ENCODE data around the gene ICAM5.

The ICAM5 gene

GRCh38 chr19:10277795-10278589, 11.8 kb upstream of the ICAM5 start:
- TF ChIP-seq, protein P1, sequence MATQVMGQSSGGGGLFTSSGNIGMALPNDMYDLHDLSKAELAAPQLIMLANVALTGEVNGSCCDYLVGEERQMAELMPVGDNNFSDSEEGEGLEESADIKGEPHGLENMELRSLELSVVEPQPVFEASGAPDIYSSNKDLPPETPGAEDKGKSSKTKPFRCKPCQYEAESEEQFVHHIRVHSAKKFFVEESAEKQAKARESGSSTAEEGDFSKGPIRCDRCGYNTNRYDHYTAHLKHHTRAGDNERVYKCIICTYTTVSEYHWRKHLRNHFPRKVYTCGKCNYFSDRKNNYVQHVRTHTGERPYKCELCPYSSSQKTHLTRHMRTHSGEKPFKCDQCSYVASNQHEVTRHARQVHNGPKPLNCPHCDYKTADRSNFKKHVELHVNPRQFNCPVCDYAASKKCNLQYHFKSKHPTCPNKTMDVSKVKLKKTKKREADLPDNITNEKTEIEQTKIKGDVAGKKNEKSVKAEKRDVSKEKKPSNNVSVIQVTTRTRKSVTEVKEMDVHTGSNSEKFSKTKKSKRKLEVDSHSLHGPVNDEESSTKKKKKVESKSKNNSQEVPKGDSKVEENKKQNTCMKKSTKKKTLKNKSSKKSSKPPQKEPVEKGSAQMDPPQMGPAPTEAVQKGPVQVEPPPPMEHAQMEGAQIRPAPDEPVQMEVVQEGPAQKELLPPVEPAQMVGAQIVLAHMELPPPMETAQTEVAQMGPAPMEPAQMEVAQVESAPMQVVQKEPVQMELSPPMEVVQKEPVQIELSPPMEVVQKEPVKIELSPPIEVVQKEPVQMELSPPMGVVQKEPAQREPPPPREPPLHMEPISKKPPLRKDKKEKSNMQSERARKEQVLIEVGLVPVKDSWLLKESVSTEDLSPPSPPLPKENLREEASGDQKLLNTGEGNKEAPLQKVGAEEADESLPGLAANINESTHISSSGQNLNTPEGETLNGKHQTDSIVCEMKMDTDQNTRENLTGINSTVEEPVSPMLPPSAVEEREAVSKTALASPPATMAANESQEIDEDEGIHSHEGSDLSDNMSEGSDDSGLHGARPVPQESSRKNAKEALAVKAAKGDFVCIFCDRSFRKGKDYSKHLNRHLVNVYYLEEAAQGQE (IDR thresholded peaks at IDR 0.05; ENCODE audit: insufficient read depth in 1 of 2, low read depth in 2 of 2, low read length in 2 of 2), result no peak
- TF ChIP-seq FOXP2 (optimal IDR thresholded peaks at IDR 0.05; ENCODE audit: borderline replicate concordance, extremely low read depth, extremely low read length, insufficient read depth) (no peak), TAF1 (IDR thresholded peaks at IDR 0.05; ENCODE audit: borderline replicate concordance, insufficient read depth, low read length) (no peak), POLR2AphosphoS5 (IDR thresholded peaks at IDR 0.05; ENCODE audit: low read depth, low read length) (no peak), SIN3A (IDR thresholded peaks at IDR 0.05; ENCODE audit: borderline replicate concordance, insufficient read depth, low read length) (no peak)

GRCh38 chr19:10278935-10279334, 10.8 kb upstream of the ICAM5 start:
- TF ChIP-seq, protein P1 (IDR thresholded peaks at IDR 0.05; ENCODE audit: insufficient read depth in 1 of 2, low read depth in 2 of 2, low read length in 2 of 2), result no peak
- TF ChIP-seq POLR2AphosphoS5 (IDR thresholded peaks at IDR 0.05; ENCODE audit: low read depth, low read length) (no peak), SIN3A (IDR thresholded peaks at IDR 0.05; ENCODE audit: borderline replicate concordance, insufficient read depth, low read length) (no peak), TAF1 (IDR thresholded peaks at IDR 0.05; ENCODE audit: borderline replicate concordance, insufficient read depth, low read length) (no peak), FOXP2 (optimal IDR thresholded peaks at IDR 0.05; ENCODE audit: borderline replicate concordance, extremely low read depth, extremely low read length, insufficient read depth) (no peak)

GRCh38 chr19:10279737-10280442, 9.9 kb upstream of the ICAM5 start:
- TF ChIP-seq SIN3A (IDR thresholded peaks at IDR 0.05; ENCODE audit: borderline replicate concordance, insufficient read depth, low read length) (no peak), POLR2AphosphoS5 (IDR thresholded peaks at IDR 0.05; ENCODE audit: low read depth, low read length) (no peak), TAF1 (IDR thresholded peaks at IDR 0.05; ENCODE audit: borderline replicate concordance, insufficient read depth, low read length) (no peak), FOXP2 (optimal IDR thresholded peaks at IDR 0.05; ENCODE audit: borderline replicate concordance, extremely low read depth, extremely low read length, insufficient read depth) (no peak)
- TF ChIP-seq, protein P1 (IDR thresholded peaks at IDR 0.05; ENCODE audit: insufficient read depth in 1 of 2, low read depth in 2 of 2, low read length in 2 of 2), result no peak

- TF ChIP-seq, protein P1 (IDR thresholded peaks at IDR 0.05; ENCODE audit: insufficient read depth in 1 of 2, low read depth in 2 of 2, low read length in 2 of 2), result no peak
- TF ChIP-seq TAF1 (IDR thresholded peaks at IDR 0.05; ENCODE audit: borderline replicate concordance, insufficient read depth, low read length) (no peak), FOXP2 (optimal IDR thresholded peaks at IDR 0.05; ENCODE audit: borderline replicate concordance, extremely low read depth, extremely low read length, insufficient read depth) (no peak), POLR2AphosphoS5 (IDR thresholded peaks at IDR 0.05; ENCODE audit: low read depth, low read length) (no peak), SIN3A (IDR thresholded peaks at IDR 0.05; ENCODE audit: borderline replicate concordance, insufficient read depth, low read length) (no peak)
Observed at GRCh38 chr19:10283301-10284064, 6.3 kb upstream of the ICAM5 start.

Measured in PFSK-1 (cell line).